Pancreas (tissue), 10 donors: ENCODE measurements around the gene TK2. TPM values are rescaled to one million over a fixed set of nuclear protein-coding genes. Genes with fewer than 3 reads are reported as not detected.

ENCODE experiments used
- ATAC-seq, 4 donors: fragments of 200-7000 bp; cut with Tn5 transposase; one replicate each; pipeline versions ENCODE4 v1.8.0 to v1.9.1; 2020; ENCODE audit warnings: mild to moderate bottlenecking in 4 of 4, moderate library complexity in 4 of 4
- DNase-seq, 6 donors: peaks; one replicate each; pipeline ENCODE4 v3.0.0-alpha.2; 2020
- FAIRE-seq: peaks from 2 replicates; lab custom pipeline; 2012; peaks lifted over from hg19 to GRCh38; lab: Jason Lieb, UNC
- H3K27ac ChIP-seq, 4 donors: fragments of 200-600 bp; sonication (generic); 1 replicate in 3 of 4; 2 replicates in 1 of 4; pipeline versions ENCODE4 v1.5.0 to v1.8.0; 2020
- H3K27me3 ChIP-seq, 4 donors: fragments of 200-600 bp; one replicate each; pipeline ENCODE4 v1.8.0; 2021
- H3K36me3 ChIP-seq, 3 donors: fragments of 200-600 bp; sonication (generic) in 1 of 3; one replicate each; pipeline versions ENCODE4 v1.5.0 to v1.8.0; 2020 to 2021
- H3K4me1 ChIP-seq, 3 donors: fragments of 200-600 bp; one replicate each; pipeline ENCODE4 v1.8.0; 2021
- H3K4me3 ChIP-seq, 4 donors: fragments of 200-600 bp; sonication (generic) in 2 of 4; one replicate each; pipeline versions ENCODE4 v1.5.0 to v1.8.0; 2020 to 2021
- H3K9me3 ChIP-seq, 4 donors: fragments of 200-600 bp; one replicate each; pipeline ENCODE4 v1.8.0; 2021
- WGBS, 2 donors: extraction: QIAGEN DNeasy Blood & Tissue Kit; methylation state at CpG; one replicate each; pipeline ENCODE4 v1.1.7; 2013; 5-methylcytosine and 5-hydroxymethylcytosine counted together
- intact Hi-C, 3 donors: fragments of 100-400 bp; cut with DNase I; formaldehyde crosslinking; loops; one replicate each; pipeline versions ENCODE4 v1.11.1 to v1.14.2; 2022
- polyA plus RNA-seq, 2 donors: library from polyadenylated mRNA; stranded (reverse); fragments of 200-250 nt; gene quantifications; one replicate each; pipeline ENCODE4 v1.2.3, GENCODE V29; 2013
- total RNA-seq, 6 donors: library from RNA; stranded (reverse); fragmentation: NEBNext Ultra II Directional in 4 of 6; extraction: Animal tissue kit (Norgen Biotek cat#: 25700) in 4 of 6; gene quantifications; one replicate each; pipeline versions ENCODE4 v1.2.1 to v1.2.4, GENCODE V29; 2021 to 2023
- TF ChIP-seq, protein P1 (sequence below), 4 donors: fragments of 200-600 bp; sonication (generic) in 3 of 4; IDR thresholded peaks; one replicate each; pipeline versions ENCODE4 v1.5.0 to v1.8.0; 2021; ENCODE audit warnings: antibody characterized with exemption in 4 of 4
- donor health status: healthy with polysubstance abuse.
- donor health status: DM: no; HTN: no; CAD: no; lungs with moderate emphysema.
- donor health status: DM: no; HTN: no; CAD: no.
- donor health status: control.
- donor health status: control.
- donor health status: Bipolar disorder and iron deficiency.
- donor health status: DM: yes; HTN: yes; CAD: no.
- donor health status: DM: no; HTN: no; CAD: no.
- donor health status: DM: no; HTN: no; CAD: no.
- donor health status: DM: yes; HTN: yes; CAD: no.

Gene TK2
- total and polyA plus RNA-seq, 8 donors, result 13.9 to 22.9 (median 20.5) TPM

DNA sequence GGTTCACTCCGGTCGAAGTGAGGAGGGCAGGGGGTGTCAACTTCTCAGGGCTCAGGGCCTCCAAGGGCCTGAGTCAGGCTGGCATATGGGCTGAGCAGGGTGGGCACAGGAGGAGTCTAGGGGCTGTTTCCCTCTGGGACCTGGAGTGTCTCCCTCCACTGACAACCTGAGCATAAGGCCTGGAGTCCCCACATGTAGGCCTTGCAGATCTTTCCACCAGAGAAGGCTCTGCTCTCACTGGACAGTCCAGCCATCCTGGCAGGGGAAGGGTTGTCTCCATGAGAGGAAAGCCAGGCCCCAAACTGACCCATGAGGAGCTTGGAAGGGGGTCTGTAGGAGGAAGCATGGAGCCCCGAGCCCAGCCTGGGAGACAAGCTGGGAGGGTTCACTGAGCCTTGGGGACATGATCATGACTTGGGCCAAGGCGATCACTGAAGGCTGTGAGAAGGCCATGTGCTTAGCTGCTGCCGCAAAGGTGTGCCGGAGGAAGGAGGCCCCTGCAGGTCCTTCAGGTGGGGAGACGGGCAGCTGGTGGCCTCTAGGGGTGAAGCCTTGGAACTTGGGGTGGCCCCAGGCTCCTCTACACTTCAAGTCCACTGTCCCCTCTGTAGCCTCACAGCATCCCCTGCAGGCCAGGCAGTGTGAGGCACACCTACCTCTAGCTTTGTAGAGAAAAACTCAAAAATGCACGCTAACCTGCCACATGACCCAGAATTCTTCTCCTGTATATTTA lies 39.2 kb upstream of the TK2 start:
- DNase-seq (peak in 1 of 6 donors; percentile 51), FAIRE-seq (no peak)
- 93 to 94% methylated on average over 8 of the region's 8 CpGs for WGBS, 2 donors

DNA sequence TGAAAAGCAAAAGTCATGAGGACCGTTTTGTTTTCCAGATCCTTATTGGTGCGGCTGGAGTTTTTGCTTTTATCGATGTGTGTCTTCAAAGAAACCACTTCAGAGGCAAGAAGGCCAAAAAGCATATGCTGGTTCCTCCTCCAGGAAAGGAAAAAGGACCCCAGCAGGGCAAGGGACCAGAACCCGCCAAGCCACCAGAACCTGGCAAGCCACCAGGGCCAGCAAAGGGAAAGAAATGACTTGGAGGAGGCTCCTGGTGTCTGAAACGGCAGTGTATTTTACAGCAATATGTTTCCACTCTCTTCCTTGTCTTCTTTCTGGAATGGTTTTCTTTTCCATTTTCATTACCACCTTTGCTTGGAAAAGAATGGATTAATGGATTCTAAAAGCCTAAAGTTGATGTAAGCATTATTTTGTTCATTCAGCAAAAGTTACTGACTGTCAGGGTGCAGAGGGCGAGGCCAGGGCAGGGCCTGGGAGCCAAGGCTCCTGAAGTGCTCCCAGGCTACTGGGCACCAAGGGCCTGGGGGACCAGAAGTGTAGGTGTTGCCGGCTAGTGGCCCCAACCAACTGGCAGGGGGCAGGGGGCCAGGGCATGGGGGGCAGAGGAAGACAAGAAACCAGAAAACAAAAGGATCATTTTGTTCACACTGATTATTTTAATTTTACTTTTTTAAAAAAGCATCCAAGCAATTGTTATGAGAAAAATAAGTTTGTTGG lies 38.1 kb upstream of the TK2 start:
- FAIRE-seq, result no peak
- intact Hi-C loops, result no loop called here
- H3K4me3 ChIP-seq, result no peak overlapping the region
- TF ChIP-seq, protein P1, sequence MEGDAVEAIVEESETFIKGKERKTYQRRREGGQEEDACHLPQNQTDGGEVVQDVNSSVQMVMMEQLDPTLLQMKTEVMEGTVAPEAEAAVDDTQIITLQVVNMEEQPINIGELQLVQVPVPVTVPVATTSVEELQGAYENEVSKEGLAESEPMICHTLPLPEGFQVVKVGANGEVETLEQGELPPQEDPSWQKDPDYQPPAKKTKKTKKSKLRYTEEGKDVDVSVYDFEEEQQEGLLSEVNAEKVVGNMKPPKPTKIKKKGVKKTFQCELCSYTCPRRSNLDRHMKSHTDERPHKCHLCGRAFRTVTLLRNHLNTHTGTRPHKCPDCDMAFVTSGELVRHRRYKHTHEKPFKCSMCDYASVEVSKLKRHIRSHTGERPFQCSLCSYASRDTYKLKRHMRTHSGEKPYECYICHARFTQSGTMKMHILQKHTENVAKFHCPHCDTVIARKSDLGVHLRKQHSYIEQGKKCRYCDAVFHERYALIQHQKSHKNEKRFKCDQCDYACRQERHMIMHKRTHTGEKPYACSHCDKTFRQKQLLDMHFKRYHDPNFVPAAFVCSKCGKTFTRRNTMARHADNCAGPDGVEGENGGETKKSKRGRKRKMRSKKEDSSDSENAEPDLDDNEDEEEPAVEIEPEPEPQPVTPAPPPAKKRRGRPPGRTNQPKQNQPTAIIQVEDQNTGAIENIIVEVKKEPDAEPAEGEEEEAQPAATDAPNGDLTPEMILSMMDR (IDR thresholded peaks at IDR 0.05), result no peak
- no peaks in the 10 kb centered on the region for H3K27me3 ChIP-seq
- H3K36me3 ChIP-seq, result no peaks in the 10 kb centered on the region
- H3K27ac ChIP-seq, result no peak overlapping the region
- no peaks in the 10 kb centered on the region for H3K4me1 ChIP-seq
- WGBS, 2 donors, result 78 to 84% methylated on average over 7 of the region's 7 CpGs
- no peaks in the 10 kb centered on the region for H3K9me3 ChIP-seq
- no peak for DNase-seq
- no peak for ATAC-seq

More for the DNA sequence above, 39.2 kb upstream of the TK2 start:
- Histone ChIP-seq H3K27me3 (no peaks in the 10 kb centered on the region), H3K27ac (no peak overlapping the region), H3K36me3 (no peaks in the 10 kb centered on the region), H3K4me1 (no peaks in the 10 kb centered on the region), H3K4me3 (no peak overlapping the region), H3K9me3 (no peaks in the 10 kb centered on the region)
- TF ChIP-seq, protein P1 (IDR thresholded peaks at IDR 0.05), result peak in 1 of 4 donors; percentile 12
- peak in 3 of 4 donors; percentile 73 to 86 (median 78) for ATAC-seq
- intact Hi-C loops, result no loop called here

DNA sequence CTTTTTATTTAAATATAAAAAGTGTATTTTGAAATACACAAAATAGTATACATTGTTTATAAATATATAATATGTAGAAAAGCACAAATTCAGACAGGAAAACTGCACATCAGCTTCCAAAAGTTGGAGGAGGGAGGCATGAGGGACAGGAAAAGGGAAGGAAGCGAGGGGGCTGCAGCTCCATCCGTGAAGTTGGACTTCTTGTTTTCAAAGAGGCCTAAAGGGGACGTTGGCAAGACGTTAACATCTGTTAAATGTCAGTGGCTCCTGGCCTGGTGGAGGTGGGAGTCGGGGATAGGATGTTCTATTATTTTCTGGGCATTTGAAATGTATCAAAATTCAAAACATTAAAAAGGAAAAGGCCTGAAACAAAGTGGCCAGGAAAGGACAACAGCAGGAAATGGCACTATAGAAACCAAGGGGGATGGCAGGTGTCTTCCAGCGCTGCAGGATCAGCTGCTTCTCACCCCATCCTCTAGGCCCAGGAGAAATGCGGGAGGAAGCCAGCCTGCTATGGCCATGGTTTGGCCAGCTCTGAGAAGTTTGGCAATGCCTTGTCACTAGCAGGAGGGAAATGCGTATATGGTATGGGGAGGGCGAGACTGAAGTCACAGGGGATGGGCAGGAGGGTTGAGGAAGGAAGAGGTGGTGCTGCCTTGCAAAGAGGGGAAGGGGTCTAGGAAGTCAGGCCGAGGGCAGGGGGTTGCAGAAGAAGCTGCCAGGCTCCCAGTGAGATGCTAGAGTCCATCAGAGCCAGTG lies 35.7 kb upstream of the TK2 start:
- H3K4me3 ChIP-seq, result no peak overlapping the region
- 79 to 84% methylated on average over 10 of the region's 10 CpGs for WGBS, 2 donors
- H3K27me3 ChIP-seq, result no peaks in the 10 kb centered on the region
- no peaks in the 10 kb centered on the region for H3K4me1 ChIP-seq
- TF ChIP-seq, protein P1 (IDR thresholded peaks at IDR 0.05), result no peak
- intact Hi-C loops, result no loop called here
- FAIRE-seq (no peak), ATAC-seq (peak in 2 of 4 donors; percentile 45 to 57), DNase-seq (no peak)
- no peaks in the 10 kb centered on the region for H3K36me3 ChIP-seq
- no peak overlapping the region for H3K27ac ChIP-seq
- H3K9me3 ChIP-seq, result no peaks in the 10 kb centered on the region

DNA sequence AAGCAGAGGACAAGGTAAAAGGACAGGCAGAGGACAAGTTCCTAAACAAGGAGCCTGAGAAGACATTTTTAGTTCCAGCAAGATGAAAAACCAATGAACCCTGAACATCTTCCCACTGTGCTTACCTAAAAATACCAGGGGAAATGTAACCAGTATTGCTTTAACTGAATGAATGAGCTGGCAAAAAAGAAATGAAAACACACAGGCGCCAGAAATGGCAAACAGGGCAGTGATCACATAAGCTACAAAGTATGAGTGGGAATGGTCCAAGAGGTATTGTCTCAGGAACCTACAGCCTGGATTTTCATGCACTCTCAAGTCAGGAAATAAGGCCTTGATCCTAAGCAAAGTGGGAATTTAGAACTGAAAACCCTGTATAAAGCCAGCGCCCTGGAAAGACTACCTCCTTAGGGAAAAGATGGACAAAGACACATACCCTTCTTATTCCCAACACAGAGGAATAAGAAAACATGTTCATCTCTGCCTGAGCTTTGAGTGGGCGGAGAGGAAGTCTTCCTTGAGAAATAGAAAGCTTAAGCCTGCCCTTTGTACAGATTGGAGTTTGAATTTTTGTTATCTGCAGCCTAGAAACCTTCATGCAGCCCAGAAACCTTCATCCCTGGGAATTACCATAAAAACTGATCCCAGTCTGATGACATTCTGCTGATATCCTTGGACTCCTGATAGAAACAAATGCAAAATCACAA lies 31.5 kb upstream of the TK2 start:
- no peaks in the 10 kb centered on the region for H3K36me3 ChIP-seq
- ATAC-seq, result peak in 1 of 4 donors; percentile 23
- H3K4me1 ChIP-seq, result no peaks in the 10 kb centered on the region
- TF ChIP-seq, protein P1 (IDR thresholded peaks at IDR 0.05), result no peak
- no peak overlapping the region for H3K27ac ChIP-seq
- no peaks in the 10 kb centered on the region for H3K9me3 ChIP-seq
- no peak for DNase-seq
- FAIRE-seq, result no peak
- 84 to 92% methylated on average over 3 of the region's 3 CpGs for WGBS, 2 donors
- H3K4me3 ChIP-seq, result no peak overlapping the region
- H3K27me3 ChIP-seq, result no peaks in the 10 kb centered on the region
- intact Hi-C loops, result no loop called here
